ENCODE measurements around the gene GZMA. TPM values are rescaled to one million over a fixed set of nuclear protein-coding genes. Genes with fewer than 3 reads are reported as not detected.
"Not testable (repeated sequence)": the region's sequence is repeated elsewhere in the genome, so short reads cannot be mapped to it uniquely, and the experiment has no call there.

Gene GZMA
- total RNA-seq, 1 donor from 2014 or later: not detected

- no peak for TF ChIP-seq CTCF (conservative IDR thresholded peaks at IDR 0.05)
- Mint-ChIP-seq H3K27ac (ENCODE audit: unreplicated experiment) (no peak overlapping the region), H3K4me1 (peaks cover 4% of the 10 kb centered on the region), H3K4me3 (no peak overlapping the region), H3K36me3 (ENCODE audit: low read depth) (peaks cover 4% of the 10 kb centered on the region), H3K27me3 (ENCODE audit: low read depth) (no peaks in the 10 kb centered on the region), H3K9me3 (peaks cover 26% of the 10 kb centered on the region)
- DNase-seq (ENCODE audit: low read depth, low spot score): no peak
These were observed 20.9 kb upstream of the GZMA start for GRCh38 chr5:55081541-55081940.

GRCh38 chr5:55089301-55089700, 13.1 kb upstream of the GZMA start:
- not testable (repeated sequence) for H3K36me3 Mint-ChIP-seq (ENCODE audit: low read depth); H3K27ac Mint-ChIP-seq (ENCODE audit: unreplicated experiment); H3K9me3 Mint-ChIP-seq; H3K4me3 Mint-ChIP-seq; H3K4me1 Mint-ChIP-seq; H3K27me3 Mint-ChIP-seq (ENCODE audit: low read depth); DNase-seq (ENCODE audit: low read depth, low spot score)

- not testable (repeated sequence) for H3K4me1 Mint-ChIP-seq; H3K27ac Mint-ChIP-seq (ENCODE audit: unreplicated experiment); H3K4me3 Mint-ChIP-seq; H3K27me3 Mint-ChIP-seq (ENCODE audit: low read depth); H3K9me3 Mint-ChIP-seq; DNase-seq (ENCODE audit: low read depth, low spot score); H3K36me3 Mint-ChIP-seq (ENCODE audit: low read depth)
These were observed 11.4 kb upstream of the GZMA start for GRCh38 chr5:55091011-55091410.

GRCh38 chr5:55096182-55096581, 6.3 kb upstream of the GZMA start:
- DNase-seq (ENCODE audit: low read depth, low spot score): no peak
- Mint-ChIP-seq H3K4me1 (no peaks in the 10 kb centered on the region), H3K27ac (ENCODE audit: unreplicated experiment) (no peak overlapping the region), H3K27me3 (ENCODE audit: low read depth) (no peaks in the 10 kb centered on the region), H3K9me3 (peaks cover 4% of the 10 kb centered on the region), H3K36me3 (ENCODE audit: low read depth) (no peaks in the 10 kb centered on the region), H3K4me3 (no peak overlapping the region)
- no peak for TF ChIP-seq CTCF (conservative IDR thresholded peaks at IDR 0.05)

GRCh38 chr5:55096861-55097260, 5.6 kb upstream of the GZMA start:
- Mint-ChIP-seq H3K27ac (ENCODE audit: unreplicated experiment) (no peak overlapping the region), H3K27me3 (ENCODE audit: low read depth) (no peaks in the 10 kb centered on the region), H3K36me3 (ENCODE audit: low read depth) (no peaks in the 10 kb centered on the region), H3K9me3 (peaks cover 4% of the 10 kb centered on the region), H3K4me3 (no peak overlapping the region), H3K4me1 (no peaks in the 10 kb centered on the region)
- no peak for DNase-seq (ENCODE audit: low read depth, low spot score)
- no peak for TF ChIP-seq CTCF (conservative IDR thresholded peaks at IDR 0.05)

GRCh38 chr5:55101148-55101547, 1.3 kb upstream of the GZMA start:
- H3K36me3 Mint-ChIP-seq (ENCODE audit: low read depth); H3K9me3 Mint-ChIP-seq; H3K27me3 Mint-ChIP-seq (ENCODE audit: low read depth); DNase-seq (ENCODE audit: low read depth, low spot score); H3K27ac Mint-ChIP-seq (ENCODE audit: unreplicated experiment); H3K4me1 Mint-ChIP-seq; H3K4me3 Mint-ChIP-seq: not testable (repeated sequence)

- Mint-ChIP-seq H3K4me3 (no peak overlapping the region), H3K9me3 (peaks cover 4% of the 10 kb centered on the region), H3K36me3 (ENCODE audit: low read depth) (no peaks in the 10 kb centered on the region), H3K27ac (ENCODE audit: unreplicated experiment) (no peak overlapping the region), H3K4me1 (peaks cover 10% of the 10 kb centered on the region), H3K27me3 (ENCODE audit: low read depth) (no peaks in the 10 kb centered on the region)
- DNase-seq (ENCODE audit: low read depth, low spot score): no peak
- TF ChIP-seq CTCF (conservative IDR thresholded peaks at IDR 0.05): no peak
These were observed 730 bp upstream of the GZMA start for GRCh38 chr5:55101556-55102276.

Data from neural crest cell (in vitro differentiated cells).